ENCODE measurements around the gene PCCA.

Gene PCCA

GRCh38 chr13:100439247-100439970 lies 350.5 kb downstream of the PCCA start:
- no peak for DNase-seq

- no peak for DNase-seq
Measured at GRCh38 chr13:100440751-100441425, 352.0 kb downstream of the PCCA start.

- DNase-seq, result no peak
Measured at GRCh38 chr13:100442095-100442832, 353.4 kb downstream of the PCCA start.

- no peak for DNase-seq
Measured at GRCh38 chr13:100443278-100443997, 354.5 kb downstream of the PCCA start.

DNA sequence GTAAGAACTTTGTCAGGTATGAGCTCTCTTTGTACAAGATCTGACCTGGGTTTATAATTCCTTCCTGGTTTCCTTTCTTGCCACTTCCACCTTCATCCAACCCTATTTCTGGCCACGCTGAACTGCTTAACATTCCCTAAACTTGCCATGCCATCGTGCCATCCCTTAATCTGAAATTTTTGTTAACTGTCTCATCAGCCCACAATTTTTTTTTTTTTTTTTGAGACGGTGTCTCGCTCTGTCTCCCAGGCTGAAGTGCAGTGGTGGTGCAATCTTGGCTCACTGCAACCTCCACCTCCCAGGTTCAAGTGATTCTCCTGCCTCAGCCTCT lies 355.1 kb downstream of the PCCA start:
- DNase-seq, result no peak

GRCh38 chr13:100447831-100448230 lies 358.9 kb downstream of the PCCA start:
- no peak for DNase-seq

- no peak for DNase-seq
Measured at GRCh38 chr13:100451923-100452322, 363.0 kb downstream of the PCCA start.

DNA sequence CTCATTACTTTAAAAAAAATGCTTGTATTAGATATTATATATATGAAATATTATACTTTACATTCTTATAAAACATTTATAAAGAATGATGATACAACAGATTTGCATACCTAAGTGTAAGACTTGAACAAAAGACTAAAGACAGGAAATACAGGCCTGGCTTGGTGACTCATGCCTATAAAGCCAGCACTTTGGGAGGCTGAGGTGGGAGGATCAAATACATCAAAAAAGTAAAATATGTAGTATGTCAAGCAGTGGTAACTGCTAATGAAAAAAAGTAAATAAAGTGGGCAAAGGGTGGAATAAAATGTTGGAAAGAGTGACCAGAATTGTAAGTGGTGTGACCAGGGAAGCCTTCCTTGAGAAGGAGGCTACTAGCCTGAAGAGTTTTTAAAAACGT lies 366.0 kb downstream of the PCCA start:
- DNase-seq, result no peak

DNA sequence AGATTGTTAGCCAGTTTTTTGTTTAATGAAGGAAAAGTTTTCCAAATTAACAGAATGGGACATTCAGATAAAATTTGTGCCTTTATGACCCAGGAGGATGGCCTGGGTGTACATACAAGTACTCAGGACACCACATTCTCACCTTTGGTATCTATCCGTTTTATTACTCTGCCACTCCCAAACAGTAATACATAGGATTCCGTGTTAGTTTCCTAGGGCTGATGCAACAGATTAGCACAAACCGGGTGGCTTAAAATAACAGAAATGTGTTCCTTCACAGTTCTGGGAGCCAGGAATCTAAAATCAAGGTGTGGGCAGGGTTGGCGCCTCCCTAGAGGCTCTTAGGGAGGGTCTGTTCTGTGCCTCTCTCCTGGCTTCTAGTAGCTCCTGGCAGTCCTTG lies 369.8 kb downstream of the PCCA start:
- no peak for DNase-seq

DNA sequence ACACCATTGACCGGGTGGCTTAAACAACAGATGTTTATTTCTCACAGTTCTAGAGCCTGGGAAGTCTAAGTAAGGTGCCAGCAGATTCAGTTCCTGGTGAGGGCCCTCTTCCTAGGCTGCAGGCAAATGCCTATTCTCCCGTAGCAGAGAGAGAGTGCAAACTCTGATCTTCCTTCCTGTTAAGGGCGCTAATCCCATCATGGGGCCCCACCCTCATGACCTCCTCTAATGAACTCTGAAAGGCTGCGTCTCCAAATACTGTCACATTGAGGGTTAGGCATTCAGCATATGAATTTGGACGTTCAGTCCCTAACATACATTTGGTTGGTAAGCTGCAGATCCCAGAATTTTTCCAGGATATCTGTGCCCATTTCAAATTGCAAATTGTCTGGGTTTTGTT lies 370.9 kb downstream of the PCCA start:
- DNase-seq, result no peak

GRCh38 chr13:100460266-100460665 lies 371.4 kb downstream of the PCCA start:
- DNase-seq, result no peak

DNA sequence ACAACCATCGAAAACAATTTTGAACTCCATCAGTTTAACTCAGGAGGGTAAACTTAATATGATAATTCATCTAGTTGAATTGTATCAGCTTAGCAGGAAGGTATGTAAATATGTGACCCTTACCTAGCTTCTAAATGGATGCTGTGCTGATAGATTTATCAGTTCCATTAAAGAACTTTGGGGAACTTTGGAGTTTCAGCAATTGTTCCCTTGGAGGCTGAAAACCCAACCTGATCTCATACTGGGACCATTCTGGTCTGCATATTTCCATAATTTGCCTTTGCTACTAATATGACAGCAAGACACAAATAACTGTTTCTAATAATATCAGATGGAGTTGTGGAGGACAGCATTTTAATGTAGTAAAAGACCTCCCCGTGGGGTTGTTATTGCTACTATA lies 371.9 kb downstream of the PCCA start:
- DNase-seq, result no peak

DNA sequence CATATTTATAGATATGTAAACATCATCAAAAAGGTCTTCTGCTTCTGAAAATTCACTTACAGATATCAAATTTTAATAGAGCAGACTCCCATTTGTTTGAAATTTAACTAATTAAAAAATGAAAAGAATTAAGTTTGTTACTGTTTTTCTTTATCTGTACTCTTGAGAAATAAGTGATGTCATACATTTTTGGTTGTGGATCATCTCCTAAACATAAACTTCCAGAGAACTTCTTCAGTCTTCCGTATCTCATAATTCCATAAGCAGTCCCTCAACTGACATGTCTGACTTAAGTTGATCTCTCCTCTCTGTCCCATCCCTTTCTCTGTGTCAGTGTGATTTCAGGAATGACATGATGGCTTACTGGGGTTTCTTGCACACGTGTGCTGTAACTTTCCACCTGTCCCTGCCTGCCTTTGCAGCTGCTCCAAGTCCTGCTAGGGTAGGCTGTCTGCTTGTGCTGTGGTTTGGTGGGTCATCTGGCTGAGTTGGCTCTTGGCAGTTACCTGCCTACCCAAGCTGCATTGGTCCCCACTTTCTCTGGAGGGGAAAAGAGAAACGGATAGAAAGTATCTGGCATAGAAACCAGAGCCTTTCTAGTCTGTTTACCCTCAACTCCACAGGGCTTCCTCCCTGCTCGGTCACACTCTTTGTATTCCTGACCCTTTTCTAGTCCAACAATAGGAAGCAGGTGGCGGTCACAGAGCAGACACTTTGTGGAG lies 372.6 kb downstream of the PCCA start:
- no peak for DNase-seq

DNA sequence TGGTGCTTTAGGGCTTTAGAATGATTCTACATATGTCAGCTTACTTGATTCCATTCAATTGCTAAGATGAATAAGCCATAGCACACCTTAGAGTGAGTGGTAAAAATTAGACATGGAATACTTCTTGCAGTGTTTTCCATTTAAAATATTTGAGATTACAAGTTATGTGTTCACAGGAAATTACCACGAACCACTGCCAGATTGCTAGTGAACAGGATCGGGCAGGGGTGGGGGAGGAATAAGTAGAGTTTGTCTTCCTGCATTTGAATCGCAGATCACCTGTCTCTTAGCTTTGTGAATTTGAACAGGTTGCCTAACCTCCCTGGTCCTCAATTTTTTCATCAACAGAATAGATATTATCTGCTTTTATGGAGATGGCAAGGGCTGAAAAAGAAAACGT lies 375.1 kb downstream of the PCCA start:
- no peak for DNase-seq

DNA sequence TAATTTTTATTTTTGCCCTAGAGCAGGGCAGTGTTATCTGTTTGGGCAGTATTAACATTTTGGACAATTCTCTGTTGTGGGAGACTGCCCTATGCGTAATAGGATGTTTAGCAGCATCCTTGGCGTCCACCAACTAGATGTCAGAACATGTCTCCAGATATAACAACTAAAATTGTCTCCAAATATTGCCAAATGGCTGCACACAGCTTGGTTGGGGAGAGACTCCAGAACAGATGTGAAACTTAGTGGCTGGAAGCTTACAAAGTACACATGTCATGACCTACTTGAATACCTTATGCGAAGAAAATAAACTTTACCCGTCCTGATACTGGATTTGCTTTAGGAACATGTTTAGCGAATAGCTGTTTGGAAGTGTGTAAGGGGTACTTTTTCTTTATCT lies 376.7 kb downstream of the PCCA start:
- DNase-seq, result no peak

DNA sequence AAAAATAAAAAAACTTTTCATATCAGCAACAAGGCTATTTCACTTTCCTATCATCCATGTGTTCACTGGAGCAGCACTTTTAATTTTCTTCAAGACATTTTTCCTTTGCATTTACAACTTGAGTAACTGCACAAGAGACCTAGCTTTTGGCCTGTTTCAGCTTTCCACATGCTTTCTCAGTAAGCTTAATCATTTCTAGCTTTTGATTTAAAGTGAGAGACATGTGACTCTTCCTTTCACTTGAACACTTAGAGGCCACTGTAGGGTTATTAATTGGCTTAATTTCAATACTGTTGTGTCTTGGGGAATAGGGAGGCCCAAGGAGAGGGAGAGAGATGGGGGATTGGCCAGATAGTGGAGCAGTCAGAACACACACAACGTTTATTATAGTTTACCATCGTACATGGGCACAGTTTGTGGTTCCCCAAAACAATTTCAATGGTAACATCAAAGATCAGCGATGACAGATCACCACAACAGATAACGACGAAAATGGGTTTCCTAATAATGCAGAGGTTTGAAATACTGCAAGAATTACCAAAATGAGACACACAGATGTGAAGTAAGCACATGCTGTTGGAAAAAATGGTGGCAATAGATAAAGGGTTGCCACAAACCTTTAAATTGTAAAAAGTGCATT lies 382.1 kb downstream of the PCCA start:
- DNase-seq, result no peak

DNA sequence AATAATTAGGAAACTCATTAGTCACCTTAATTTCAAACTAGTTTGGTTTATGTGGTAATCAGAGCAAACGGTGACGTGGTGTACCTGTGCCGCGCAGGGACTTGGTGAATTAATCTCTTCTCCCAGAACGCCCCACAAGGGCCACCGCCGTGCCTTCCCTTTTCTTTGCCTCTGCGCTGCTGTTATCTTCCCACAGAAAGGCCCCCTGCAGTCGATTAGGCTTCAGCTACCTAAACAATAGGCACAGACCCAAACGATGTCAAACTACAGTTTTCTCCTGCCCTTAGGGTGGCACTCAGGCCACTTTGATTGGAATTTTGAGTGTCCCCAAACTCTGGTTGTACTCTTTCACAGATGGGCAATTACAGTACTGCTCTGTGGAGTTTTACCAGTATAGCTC lies 384.2 kb downstream of the PCCA start:
- no peak for DNase-seq

- no peak for DNase-seq
Measured at GRCh38 chr13:100473501-100474044, 384.7 kb downstream of the PCCA start.

DNA sequence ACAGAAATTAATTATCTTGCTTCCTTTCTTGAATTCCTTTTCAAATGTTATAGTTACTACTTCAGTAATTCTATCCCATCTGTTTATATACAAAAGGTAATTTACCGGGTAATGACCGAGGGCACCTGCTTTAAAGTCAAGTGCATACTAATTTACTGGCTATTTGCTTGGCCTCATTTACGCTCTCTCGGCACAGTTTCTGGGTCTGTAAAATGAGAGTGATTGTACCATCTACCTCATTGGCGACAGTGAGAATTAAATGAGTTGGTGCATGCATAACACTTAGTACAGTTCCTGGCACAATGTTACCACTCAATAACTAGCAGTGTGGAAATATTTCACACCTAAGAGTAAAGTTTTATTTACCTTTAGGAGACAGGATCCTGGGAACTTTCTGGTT lies 388.1 kb downstream of the PCCA start:
- no peak for DNase-seq

DNA sequence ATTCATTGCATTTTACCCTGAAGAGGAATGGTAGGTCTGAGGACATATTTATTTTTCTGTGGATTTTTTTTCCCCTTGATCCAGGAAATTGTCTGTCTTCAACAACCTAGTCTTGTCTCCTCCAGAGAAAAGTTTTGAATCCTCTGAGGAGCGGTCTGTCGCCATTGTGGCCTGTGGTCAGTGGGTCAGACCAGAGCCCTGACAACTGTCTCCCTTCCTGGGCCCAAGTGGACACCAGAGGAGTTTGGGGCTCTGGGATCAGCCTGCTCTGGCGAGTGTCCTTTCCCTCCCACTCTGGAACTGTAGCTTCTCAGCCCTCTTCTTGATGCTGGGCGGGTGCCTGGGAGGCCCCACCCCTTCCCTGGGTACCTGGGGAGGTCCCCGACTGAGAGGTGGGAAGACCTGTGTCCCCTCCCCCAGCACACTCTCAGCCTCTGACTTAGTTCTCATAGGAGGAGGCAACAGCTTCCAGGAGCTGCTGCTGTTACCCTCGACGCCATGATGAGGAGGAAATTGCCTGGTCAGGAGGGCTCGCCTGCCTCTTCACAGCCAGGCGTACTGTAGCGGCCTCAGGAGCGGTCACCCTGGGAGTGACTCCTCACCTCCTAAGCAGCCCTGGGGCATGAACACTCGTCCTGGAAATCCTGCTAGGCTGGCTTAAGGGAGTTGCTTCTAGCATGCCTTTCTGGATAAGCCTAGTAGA lies 389.4 kb downstream of the PCCA start:
- DNase-seq, result no peak

DNA sequence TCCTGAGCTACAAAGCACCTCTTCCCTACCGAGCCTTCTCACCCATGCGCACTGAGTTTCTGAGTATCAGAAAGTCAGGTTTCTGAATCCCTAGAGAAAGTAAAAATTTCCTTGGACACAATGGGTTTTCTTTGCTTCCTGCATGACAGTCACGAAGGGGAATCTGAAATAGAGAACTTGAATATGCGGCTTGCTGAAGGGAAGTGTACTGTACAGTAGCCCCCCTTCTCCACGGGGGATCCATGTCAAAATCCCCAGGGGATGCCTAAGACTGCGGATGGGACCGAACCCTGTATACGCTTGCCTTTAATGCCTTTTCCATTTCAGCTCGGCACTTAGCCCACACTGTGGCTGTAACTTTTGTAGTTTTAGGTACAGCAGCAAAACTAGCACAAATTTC lies 391.8 kb downstream of the PCCA start:
- DNase-seq, result no peak
